Vagina (tissue), 2 donors: ENCODE data around the gene ZNF442. TPM values are rescaled to one million over a fixed set of nuclear protein-coding genes. Genes with fewer than 3 reads are reported as not detected.

Experiments
- DNase-seq, 2 donors: peaks; one replicate each; pipeline ENCODE4 v3.0.0-alpha.2; 2017; ENCODE audit errors: extremely low spot score in 2 of 2
- H3K27ac ChIP-seq: fragments of 200-600 bp; sonication (generic); one replicate; pipeline ENCODE4 v1.5.1; 2019
- H3K27me3 ChIP-seq: fragments of 200-600 bp; sonication (generic); one replicate; pipeline ENCODE4 v1.5.1; 2019
- H3K36me3 ChIP-seq, 2 donors: fragments of 200-600 bp; sonication (generic); one replicate each; pipeline ENCODE4 v1.5.1; 2017 to 2019
- H3K4me1 ChIP-seq: fragments of 200-600 bp; sonication (generic); one replicate; pipeline ENCODE4 v1.5.1; 2019
- H3K4me3 ChIP-seq, 2 donors: fragments of 200-600 bp; sonication (generic); 1 replicate in 1 of 2; 2 replicates in 1 of 2; pipeline ENCODE4 v1.5.1; 2016 to 2019
- H3K9me3 ChIP-seq: fragments of 200-600 bp; sonication (generic); one replicate; pipeline ENCODE4 v1.5.1; 2019
- CTCF ChIP-seq, 3 experiments: fragments of 450-650 bp in 2 of 3; fragments of 200-600 bp in 1 of 3; sonication (generic) in 1 of 3; IDR thresholded peaks; one replicate each; pipeline ENCODE4 v1.5.1; 2017 to 2019; ENCODE audit warnings: antibody characterized with exemption in 3 of 3, mild to moderate bottlenecking in 2 of 3, moderate library complexity in 2 of 3
- POLR2A ChIP-seq, 2 donors: fragments of 450-650 bp; IDR thresholded peaks; one replicate each; pipeline ENCODE4 v1.6.1; 2017; ENCODE audit warnings: antibody characterized with exemption in 2 of 2, mild to moderate bottlenecking in 2 of 2, moderate library complexity in 2 of 2
- POLR2AphosphoS5 ChIP-seq, 2 donors: sonication (generic); formaldehyde crosslinking; IDR thresholded peaks; one replicate each; pipeline ENCODE4 v1.9.0; 2017; ENCODE audit warnings: antibody characterized with exemption in 2 of 2, mild to moderate bottlenecking in 2 of 2, low read depth in 1 of 2; ENCODE audit not compliant: insufficient read depth in 1 of 2
- intact Hi-C: fragments of 100-400 bp; cut with DNase I; formaldehyde crosslinking; loops from one replicate; pipeline ENCODE4 v1.15.1; 2023
- total RNA-seq: library from RNA; depleted of rRNA; stranded (reverse); fragments of >200 nt; gene quantifications from one replicate; pipeline ENCODE4 v1.2.3, GENCODE V29; 2016

ZNF442 gene
- total RNA-seq, 1 donor from 2014 or later: 2.2 TPM

GRCh38 chr19:12345197-12345596, 20.3 kb downstream of the ZNF442 start:
- no peaks in the 10 kb centered on the region for H3K27me3 ChIP-seq

GRCh38 chr19:12333162-12334159, 32.0 kb downstream of the ZNF442 start, which contains the start of gene ZNF563:
TSS of gene ZNF563 (minus strand) at chr19:12333633. CDS start at chr19:12333482, 151 bp downstream.
- TF ChIP-seq CTCF (IDR thresholded peaks at IDR 0.05) (no peak), POLR2AphosphoS5 (IDR thresholded peaks at IDR 0.05; ENCODE audit: insufficient read depth in 1 of 2, low read depth in 1 of 2) (peak; percentile 93 to 98), POLR2A (IDR thresholded peaks at IDR 0.05) (peak; percentile 29 to 78)
- Histone ChIP-seq H3K4me1 (peaks cover 21% of the 10 kb centered on the region), H3K27ac (peak within 1 kb of the TSS; percentile 96), H3K9me3 (no peaks in the 10 kb centered on the region), H3K27me3 (no peaks in the 10 kb centered on the region), H3K4me3 (peak within 1 kb of the TSS; percentile 87 to 95), H3K36me3 (no peaks in the 10 kb centered on the region)
- DNase-seq: peak; percentile 96 to 97
- intact Hi-C loops: no loop called here

More at GRCh38 chr19:12345197-12345596, 20.3 kb downstream of the ZNF442 start:
- Histone ChIP-seq H3K36me3 (peaks cover 0 to 13% of the 10 kb centered on the region in 2 donors), H3K27ac (no peak overlapping the region), H3K9me3 (peaks cover 22% of the 10 kb centered on the region), H3K4me3 (no peak overlapping the region), H3K4me1 (no peaks in the 10 kb centered on the region)
- TF ChIP-seq CTCF (IDR thresholded peaks at IDR 0.05) (no peak), POLR2A (IDR thresholded peaks at IDR 0.05) (no peak), POLR2AphosphoS5 (IDR thresholded peaks at IDR 0.05; ENCODE audit: insufficient read depth in 1 of 2, low read depth in 1 of 2) (no peak)
- intact Hi-C loops: no loop called here
- no peak for DNase-seq

- no peak overlapping the region for H3K4me3 ChIP-seq
- H3K27me3 ChIP-seq: no peaks in the 10 kb centered on the region
- H3K36me3 ChIP-seq: no peaks in the 10 kb centered on the region
- no peak overlapping the region for H3K27ac ChIP-seq
- no peaks in the 10 kb centered on the region for H3K9me3 ChIP-seq
- TF ChIP-seq POLR2A (IDR thresholded peaks at IDR 0.05) (no peak), CTCF (IDR thresholded peaks at IDR 0.05) (no peak), POLR2AphosphoS5 (IDR thresholded peaks at IDR 0.05; ENCODE audit: insufficient read depth in 1 of 2, low read depth in 1 of 2) (no peak)
- DNase-seq: no peak
- intact Hi-C loops: no loop called here
- peaks cover 21% of the 10 kb centered on the region for H3K4me1 ChIP-seq
Measured at GRCh38 chr19:12331211-12331941, 34.1 kb downstream of the ZNF442 start.

GRCh38 chr19:12330340-12330739, 35.1 kb downstream of the ZNF442 start:
- no peak overlapping the region for H3K4me3 ChIP-seq
- H3K36me3 ChIP-seq: no peaks in the 10 kb centered on the region
- TF ChIP-seq CTCF (IDR thresholded peaks at IDR 0.05): no peak
- TF ChIP-seq POLR2AphosphoS5 (IDR thresholded peaks at IDR 0.05; ENCODE audit: insufficient read depth in 1 of 2, low read depth in 1 of 2): no peak
- TF ChIP-seq POLR2A (IDR thresholded peaks at IDR 0.05): no peak
- DNase-seq: no peak
- intact Hi-C loops: no loop called here
- H3K4me1 ChIP-seq: peaks cover 21% of the 10 kb centered on the region
- H3K9me3 ChIP-seq: no peaks in the 10 kb centered on the region
- no peaks in the 10 kb centered on the region for H3K27me3 ChIP-seq
- H3K27ac ChIP-seq: no peak overlapping the region
